ENCODE measurements around the gene TMED3.

DNA sequence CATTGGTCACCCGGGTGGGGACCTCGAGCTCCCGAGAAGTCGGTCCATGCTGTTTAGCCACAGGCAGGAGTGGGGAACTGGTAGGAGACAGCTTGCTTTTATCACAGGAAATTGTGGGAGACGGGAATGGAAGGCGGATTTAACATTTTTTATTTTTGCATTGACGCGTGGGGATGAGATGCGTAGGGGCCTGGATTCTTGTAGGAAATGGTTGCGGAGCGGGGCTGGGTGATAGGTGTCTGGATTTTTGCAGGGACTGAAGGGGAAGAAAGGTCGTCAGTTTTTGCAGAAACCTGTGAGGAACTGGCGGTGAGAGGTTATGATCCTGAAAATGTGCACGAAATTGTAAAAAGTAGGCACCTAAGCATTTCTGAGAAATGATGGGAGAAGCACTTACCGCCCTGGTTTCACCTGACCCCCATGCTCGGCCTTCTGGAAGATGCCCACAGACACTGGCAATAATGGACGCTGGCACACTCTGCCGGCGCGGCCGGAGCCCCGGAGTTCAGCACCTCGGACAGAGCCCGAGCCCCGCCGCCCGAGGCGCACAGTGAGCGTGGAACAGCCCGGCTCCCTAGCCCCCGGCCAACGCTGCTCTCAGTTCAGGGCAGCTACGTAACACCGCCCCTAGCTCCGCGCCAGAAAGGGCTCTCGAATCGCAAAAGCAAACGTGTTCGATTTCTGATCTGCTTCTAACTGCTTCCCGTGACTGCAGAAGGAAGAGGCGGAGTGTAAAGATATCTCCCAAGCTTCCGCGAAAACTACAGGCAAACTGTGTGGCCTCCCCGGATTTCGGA, 27.5 kb upstream of the TMED3 start:
- TF ChIP-seq ZNF565 (CRISPR knock-in tag; conservative IDR thresholded peaks at IDR 0.05; ENCODE audit: low read depth) (no peak), ZFP30 (CRISPR knock-in tag; IDR thresholded peaks at IDR 0.05) (no peak), ISL1 (CRISPR knock-in tag; IDR thresholded peaks at IDR 0.05) (no peak), RARB (CRISPR knock-in tag; IDR thresholded peaks at IDR 0.05) (no peak), CREB5 (CRISPR knock-in tag; IDR thresholded peaks at IDR 0.05; ENCODE audit: low read depth) (no peak), SNAI2 (CRISPR knock-in tag; IDR thresholded peaks at IDR 0.05) (no peak), ZFP3 (CRISPR knock-in tag; IDR thresholded peaks at IDR 0.05) (no peak), TOX (CRISPR knock-in tag; IDR thresholded peaks at IDR 0.05; ENCODE audit: borderline replicate concordance) (no peak), OSR1 (CRISPR knock-in tag; IDR thresholded peaks at IDR 0.05) (no peak), PATZ1 (CRISPR knock-in tag; IDR thresholded peaks at IDR 0.05; ENCODE audit: borderline replicate concordance) (no peak), CSRNP3 (CRISPR knock-in tag; IDR thresholded peaks at IDR 0.05) (no peak)
- TF ChIP-seq, protein P1, sequence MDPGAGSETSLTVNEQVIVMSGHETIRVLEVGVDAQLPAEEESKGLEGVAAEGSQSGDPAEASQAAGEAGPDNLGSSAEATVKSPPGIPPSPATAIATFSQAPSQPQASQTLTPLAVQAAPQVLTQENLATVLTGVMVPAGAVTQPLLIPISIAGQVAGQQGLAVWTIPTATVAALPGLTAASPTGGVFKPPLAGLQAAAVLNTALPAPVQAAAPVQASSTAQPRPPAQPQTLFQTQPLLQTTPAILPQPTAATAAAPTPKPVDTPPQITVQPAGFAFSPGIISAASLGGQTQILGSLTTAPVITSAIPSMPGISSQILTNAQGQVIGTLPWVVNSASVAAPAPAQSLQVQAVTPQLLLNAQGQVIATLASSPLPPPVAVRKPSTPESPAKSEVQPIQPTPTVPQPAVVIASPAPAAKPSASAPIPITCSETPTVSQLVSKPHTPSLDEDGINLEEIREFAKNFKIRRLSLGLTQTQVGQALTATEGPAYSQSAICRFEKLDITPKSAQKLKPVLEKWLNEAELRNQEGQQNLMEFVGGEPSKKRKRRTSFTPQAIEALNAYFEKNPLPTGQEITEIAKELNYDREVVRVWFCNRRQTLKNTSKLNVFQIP (CRISPR knock-in tag; IDR thresholded peaks at IDR 0.05; ENCODE audit: borderline replicate concordance, low read depth): no peak

All from SK-N-SH treated with all-trans-retinoic acid at 6 μM for 48 hours (cell line).